Tibial nerve (tissue), 3 donors: ENCODE results near the gene FLOT2.

Source experiments
- POLR2A ChIP-seq, 2 donors: fragments of 450-650 bp; IDR thresholded peaks; one replicate each; pipeline ENCODE4 v1.6.1; 2017; ENCODE audit warnings: antibody characterized with exemption in 2 of 2, mild to moderate bottlenecking in 2 of 2, moderate library complexity in 2 of 2
- TF ChIP-seq, protein P1 (sequence below), 5 experiments: fragments of 200-600 bp in 3 of 5; fragments of 450-650 bp in 2 of 5; sonication (generic) in 3 of 5; IDR thresholded peaks; one replicate each; pipeline ENCODE4 v1.5.1; 2016 to 2019; ENCODE audit warnings: antibody characterized with exemption in 5 of 5, mild to moderate bottlenecking in 3 of 5, moderate library complexity in 2 of 5

- no peak for TF ChIP-seq POLR2A (IDR thresholded peaks at IDR 0.05)
- TF ChIP-seq, protein P1, sequence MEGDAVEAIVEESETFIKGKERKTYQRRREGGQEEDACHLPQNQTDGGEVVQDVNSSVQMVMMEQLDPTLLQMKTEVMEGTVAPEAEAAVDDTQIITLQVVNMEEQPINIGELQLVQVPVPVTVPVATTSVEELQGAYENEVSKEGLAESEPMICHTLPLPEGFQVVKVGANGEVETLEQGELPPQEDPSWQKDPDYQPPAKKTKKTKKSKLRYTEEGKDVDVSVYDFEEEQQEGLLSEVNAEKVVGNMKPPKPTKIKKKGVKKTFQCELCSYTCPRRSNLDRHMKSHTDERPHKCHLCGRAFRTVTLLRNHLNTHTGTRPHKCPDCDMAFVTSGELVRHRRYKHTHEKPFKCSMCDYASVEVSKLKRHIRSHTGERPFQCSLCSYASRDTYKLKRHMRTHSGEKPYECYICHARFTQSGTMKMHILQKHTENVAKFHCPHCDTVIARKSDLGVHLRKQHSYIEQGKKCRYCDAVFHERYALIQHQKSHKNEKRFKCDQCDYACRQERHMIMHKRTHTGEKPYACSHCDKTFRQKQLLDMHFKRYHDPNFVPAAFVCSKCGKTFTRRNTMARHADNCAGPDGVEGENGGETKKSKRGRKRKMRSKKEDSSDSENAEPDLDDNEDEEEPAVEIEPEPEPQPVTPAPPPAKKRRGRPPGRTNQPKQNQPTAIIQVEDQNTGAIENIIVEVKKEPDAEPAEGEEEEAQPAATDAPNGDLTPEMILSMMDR (IDR thresholded peaks at IDR 0.05) = no peak
Observed at GRCh38 chr17:28888832-28889231, 8.7 kb downstream of the FLOT2 start.
